ENCODE results near the gene TCF7L1.

Gene TCF7L1

GRCh38 chr2:85344356-85344954 is 211.3 kb downstream of the TCF7L1 start:
- Histone ChIP-seq H3K4me2 (ENCODE audit: low read length) (no peak overlapping the region), H3F3A (ENCODE audit: insufficient read depth, low read length) (no peaks in the 10 kb centered on the region), H3K36me3 (ENCODE audit: insufficient read depth, low read length) (peaks cover 15% of the 10 kb centered on the region), H3K27me3 (ENCODE audit: insufficient read depth, low read length) (no peaks in the 10 kb centered on the region), H3K9ac (ENCODE audit: low read length) (no peak overlapping the region), H3K79me2 (ENCODE audit: insufficient read depth, low read length) (no peaks in the 10 kb centered on the region), H3K4me3 (ENCODE audit: low read depth, low read length, poor library complexity, severe bottlenecking) (no peak overlapping the region), H3K9me2 (ENCODE audit: low read depth, low read length) (no peaks in the 10 kb centered on the region), H3K4me1 (ENCODE audit: insufficient read depth, low read length, severe bottlenecking) (no peaks in the 10 kb centered on the region), H3K9me3 (ENCODE audit: low read length) (no peaks in the 10 kb centered on the region), H4K20me1 (ENCODE audit: insufficient read depth, low read length) (no peaks in the 10 kb centered on the region), H2AFZ (ENCODE audit: low read length) (no peak overlapping the region), H3K27ac (ENCODE audit: low read depth, low read length, poor library complexity, severe bottlenecking) (no peak overlapping the region)
- TF ChIP-seq CTCF (IDR thresholded peaks at IDR 0.05; ENCODE audit: low read length) (no peak), EZH2 (IDR thresholded peaks at IDR 0.05; ENCODE audit: borderline replicate concordance, low read length) (no peak)

GRCh38 chr2:85347599-85347998 is 214.4 kb downstream of the TCF7L1 start:
- no peak overlapping the region for H3K27ac ChIP-seq (ENCODE audit: low read depth, low read length, poor library complexity, severe bottlenecking)
- H3K36me3 ChIP-seq (ENCODE audit: insufficient read depth, low read length) = peaks cover 35% of the 10 kb centered on the region
- H3K4me3 ChIP-seq (ENCODE audit: low read depth, low read length, poor library complexity, severe bottlenecking) = no peak overlapping the region

GRCh38 chr2:85353876-85354285 is 220.7 kb downstream of the TCF7L1 start:
- Histone ChIP-seq H3K4me1 (ENCODE audit: insufficient read depth, low read length, severe bottlenecking) (peaks cover 27% of the 10 kb centered on the region), H3K9me3 (ENCODE audit: low read length) (no peaks in the 10 kb centered on the region), H3K9me2 (ENCODE audit: low read depth, low read length) (no peaks in the 10 kb centered on the region), H4K20me1 (ENCODE audit: insufficient read depth, low read length) (no peaks in the 10 kb centered on the region), H3K79me2 (ENCODE audit: insufficient read depth, low read length) (no peaks in the 10 kb centered on the region), H3K4me2 (ENCODE audit: low read length) (peak overlapping the region; percentile 99), H2AFZ (ENCODE audit: low read length) (peak overlapping the region; percentile 56; the same call in 1 of the 2 replicates), H3K36me3 (ENCODE audit: insufficient read depth, low read length) (peaks cover 45% of the 10 kb centered on the region), H3K9ac (ENCODE audit: low read length) (peak overlapping the region; percentile 87), H3K4me3 (ENCODE audit: low read depth, low read length, poor library complexity, severe bottlenecking) (peak overlapping the region; percentile 79), H3F3A (ENCODE audit: insufficient read depth, low read length) (no peaks in the 10 kb centered on the region), H3K27me3 (ENCODE audit: insufficient read depth, low read length) (no peaks in the 10 kb centered on the region), H3K27ac (ENCODE audit: low read depth, low read length, poor library complexity, severe bottlenecking) (peak overlapping the region; percentile 15)
- TF ChIP-seq CTCF (IDR thresholded peaks at IDR 0.05; ENCODE audit: low read length) = no peak
- no peak for TF ChIP-seq EZH2 (IDR thresholded peaks at IDR 0.05; ENCODE audit: borderline replicate concordance, low read length)

More at GRCh38 chr2:85347599-85347998, 214.4 kb downstream of the TCF7L1 start:
- Histone ChIP-seq H3K79me2 (ENCODE audit: insufficient read depth, low read length) (no peaks in the 10 kb centered on the region), H3K9me3 (ENCODE audit: low read length) (no peaks in the 10 kb centered on the region), H2AFZ (ENCODE audit: low read length) (no peak overlapping the region), H3K9me2 (ENCODE audit: low read depth, low read length) (no peaks in the 10 kb centered on the region), H3F3A (ENCODE audit: insufficient read depth, low read length) (no peaks in the 10 kb centered on the region), H3K4me1 (ENCODE audit: insufficient read depth, low read length, severe bottlenecking) (peaks cover 1% of the 10 kb centered on the region), H3K27me3 (ENCODE audit: insufficient read depth, low read length) (no peaks in the 10 kb centered on the region), H3K4me2 (ENCODE audit: low read length) (no peak overlapping the region), H3K9ac (ENCODE audit: low read length) (no peak overlapping the region), H4K20me1 (ENCODE audit: insufficient read depth, low read length) (no peaks in the 10 kb centered on the region)
- TF ChIP-seq CTCF (IDR thresholded peaks at IDR 0.05; ENCODE audit: low read length) (no peak), EZH2 (IDR thresholded peaks at IDR 0.05; ENCODE audit: borderline replicate concordance, low read length) (no peak)

Measured in OCI-LY1 (cell line).